DND-41 (cell line): ENCODE measurements around the gene RPEL1.

Source experiments
- ATAC-seq: fragments of 200-7000 bp; cut with Tn5 transposase; 3 replicates; pipeline ENCODE4 v1.9.1; 2021; ENCODE audit warnings: low read depth; ENCODE audit not compliant: insufficient read depth
- DNase-seq: peaks from one replicate; pipeline ENCODE4 v3.0.0-alpha.2; 2020
- H2AFZ ChIP-seq: 2 replicates; pipeline ENCODE4 v1.6.0; 2012; ENCODE audit warnings: low read depth, low read length
- H3K27ac ChIP-seq: 2 replicates; pipeline ENCODE4 v1.5.1; 2012; ENCODE audit warnings: low read length, inconsistent platforms
- H3K27me3 ChIP-seq: fragments of 200-600 bp; sonication (generic); 2 replicates; pipeline ENCODE4 v1.6.0; 2012; ENCODE audit warnings: low read length, mild to moderate bottlenecking, inconsistent platforms; ENCODE audit not compliant: insufficient read depth, poor library complexity
- H3K36me3 ChIP-seq: 2 replicates; pipeline ENCODE4 v1.5.1; 2012; ENCODE audit warnings: low read length, inconsistent platforms; ENCODE audit not compliant: insufficient read depth
- H3K4me1 ChIP-seq: 2 replicates; pipeline ENCODE4 v1.5.1; 2012; ENCODE audit warnings: mild to moderate bottlenecking, low read length; ENCODE audit not compliant: insufficient read depth
- H3K4me2 ChIP-seq: 2 replicates; pipeline ENCODE4 v1.6.0; 2012; ENCODE audit warnings: mild to moderate bottlenecking, moderate library complexity, low read length, inconsistent platforms; ENCODE audit not compliant: insufficient read depth
- H3K4me3 ChIP-seq, 2 experiments: fragments of 200-600 bp in 1 of 2; shearing (Covaris generic) in 1 of 2; 2 replicates each; pipeline ENCODE4 v1.5.1; 2012 to 2016; ENCODE audit warnings: inconsistent platforms in 2 of 2, low read length in 2 of 2, mild to moderate bottlenecking in 2 of 2, low read depth in 1 of 2, moderate library complexity in 1 of 2
- H3K79me2 ChIP-seq: 2 replicates; pipeline ENCODE4 v1.6.0; 2012; ENCODE audit warnings: low read length, inconsistent platforms; ENCODE audit not compliant: insufficient read depth
- H3K9ac ChIP-seq: 2 replicates; pipeline ENCODE4 v1.6.0; 2012; ENCODE audit warnings: low read depth, mild to moderate bottlenecking, inconsistent platforms, low read length, moderate library complexity
- H3K9me3 ChIP-seq: 2 replicates; pipeline ENCODE4 v1.5.1; 2012; ENCODE audit warnings: low read length, moderate library complexity, mild to moderate bottlenecking, inconsistent platforms; ENCODE audit not compliant: insufficient read depth, severe bottlenecking
- H4K20me1 ChIP-seq: 2 replicates; pipeline ENCODE4 v1.6.0; 2012; ENCODE audit warnings: low read length; ENCODE audit not compliant: insufficient read depth
- CTCF ChIP-seq: IDR thresholded peaks from 2 replicates; pipeline ENCODE4 v1.5.1; 2012; ENCODE audit warnings: borderline replicate concordance, low read length, moderate library complexity, mild to moderate bottlenecking; ENCODE audit not compliant: poor library complexity, severe bottlenecking; ENCODE audit errors: extremely low read depth
- EZH2 ChIP-seq: IDR thresholded peaks from 3 replicates; pipeline ENCODE4 v1.6.1; 2012; ENCODE audit warnings: borderline replicate concordance, low read depth, mild to moderate bottlenecking, moderate library complexity, low read length, inconsistent platforms; ENCODE audit not compliant: severe bottlenecking

Gene RPEL1

GRCh38 chr10:103232772-103233488 lies 12.8 kb upstream of the RPEL1 start:
- TF ChIP-seq CTCF (no peak), EZH2 (no peak)
- no peak overlapping the region for H2AFZ ChIP-seq
- ATAC-seq, result no peak

GRCh38 chr10:103235775-103236174 lies 9.9 kb upstream of the RPEL1 start:
- no peak for ATAC-seq
- Histone ChIP-seq H3K9ac (no peak overlapping the region), H3K27me3 (no peaks in the 10 kb centered on the region), H2AFZ (no peak overlapping the region), H3K4me2 (no peak overlapping the region), H3K4me1 (no peaks in the 10 kb centered on the region), H3K79me2 (no peaks in the 10 kb centered on the region), H3K9me3 (no peaks in the 10 kb centered on the region), H3K36me3 (no peaks in the 10 kb centered on the region), H4K20me1 (no peaks in the 10 kb centered on the region), H3K27ac (no peak overlapping the region), H3K4me3 (no peak overlapping the region)
- DNase-seq, result no peak
- TF ChIP-seq CTCF, result no peak
- TF ChIP-seq EZH2, result no peak

More at GRCh38 chr10:103232772-103233488, 12.8 kb upstream of the RPEL1 start:
- Histone ChIP-seq H3K36me3 (no peaks in the 10 kb centered on the region), H4K20me1 (no peaks in the 10 kb centered on the region), H3K27me3 (no peaks in the 10 kb centered on the region), H3K9ac (no peak overlapping the region), H3K27ac (no peak overlapping the region), H3K4me1 (no peaks in the 10 kb centered on the region), H3K4me3 (no peak overlapping the region), H3K79me2 (no peaks in the 10 kb centered on the region), H3K4me2 (no peak overlapping the region), H3K9me3 (no peaks in the 10 kb centered on the region)
- no peak for DNase-seq

GRCh38 chr10:103238506-103239252 lies 7.0 kb upstream of the RPEL1 start:
- ATAC-seq (no peak), DNase-seq (no peak)
- no peak overlapping the region for H3K4me3 ChIP-seq
- no peaks in the 10 kb centered on the region for H3K36me3 ChIP-seq
- no peak overlapping the region for H3K4me2 ChIP-seq
- H3K9ac ChIP-seq, result no peak overlapping the region
- H3K9me3 ChIP-seq, result no peaks in the 10 kb centered on the region
- H3K27me3 ChIP-seq, result no peaks in the 10 kb centered on the region
- TF ChIP-seq CTCF, result peak; percentile 23
- TF ChIP-seq EZH2, result no peak
- H3K27ac ChIP-seq, result no peak overlapping the region
- no peaks in the 10 kb centered on the region for H3K79me2 ChIP-seq
- H3K4me1 ChIP-seq, result peaks cover 7% of the 10 kb centered on the region; the same call in 1 of the 2 replicates
- no peak overlapping the region for H2AFZ ChIP-seq
- H4K20me1 ChIP-seq, result no peaks in the 10 kb centered on the region
